ENCODE measurements around the gene HOXB9. TPM values are rescaled to one million over a fixed set of nuclear protein-coding genes. Genes with fewer than 3 reads are reported as not detected.

HOXB9 gene
- total RNA-seq, 3 donors from 2014 or later (not counting 1 experiment from before 2014, with no cell fraction given), result 0.12 to 1.0 (median 0.18) TPM

- H3K9me3 ChIP-seq (ENCODE audit: control insufficient read depth, insufficient read depth, low read length), result no peaks in the 10 kb centered on the region
- H3K27ac Mint-ChIP-seq, result no peak overlapping the region
- H3K4me3 ChIP-seq (ENCODE audit: low read length), result no peak overlapping the region
- intact Hi-C loops (cut with micrococcal nuclease), result no loop called here
- no peaks in the 10 kb centered on the region for H3K36me3 ChIP-seq (ENCODE audit: control insufficient read depth, insufficient read depth, low read length)
- peak overlapping the region; percentile 49 for H3K4me3 Mint-ChIP-seq
- 64% methylated on average over 4 of the region's 5 CpGs for WGBS (ENCODE audit: insufficient coverage)
- no peak for TF ChIP-seq CTCF (IDR thresholded peaks at IDR 0.05)
- no peaks in the 10 kb centered on the region for H3K36me3 Mint-ChIP-seq
- DNase-seq (peak in 1 of 2 donors; percentile 8), ATAC-seq (no peak)
- no peaks in the 10 kb centered on the region for H3K9me3 Mint-ChIP-seq
- H3K4me1 Mint-ChIP-seq, result peaks cover 27 to 39% of the 10 kb centered on the region in 2 donors
- H3K27me3 Mint-ChIP-seq (ENCODE audit: low read depth in 2 of 2), result peaks cover 78 to 81% of the 10 kb centered on the region in 2 donors
- peaks cover 25% of the 10 kb centered on the region for H3K4me1 ChIP-seq (ENCODE audit: control insufficient read depth, insufficient read depth, low read length)
- no peak overlapping the region for H3K27ac ChIP-seq (ENCODE audit: low read length)
- peaks cover 45% of the 10 kb centered on the region for H3K27me3 ChIP-seq (ENCODE audit: control insufficient read depth, insufficient read depth, low read length)
These were observed 38.7 kb downstream of the HOXB9 start for GRCh38 chr17:48587276-48588073.

GRCh38 chr17:48586355-48587258, 39.6 kb downstream of the HOXB9 start:
- WGBS (ENCODE audit: insufficient coverage), result 2% methylated on average over 21 of the region's 34 CpGs
- ATAC-seq (peak in 2 of 3 donors; percentile 47), DNase-seq (peak; percentile 56 to 60)
- H3K4me1 ChIP-seq (ENCODE audit: control insufficient read depth, insufficient read depth, low read length), result peaks cover 27% of the 10 kb centered on the region
- H3K27ac Mint-ChIP-seq, result peak overlapping the region; percentile 83 to 92
- peaks cover 71 to 80% of the 10 kb centered on the region in 2 donors for H3K27me3 Mint-ChIP-seq (ENCODE audit: low read depth in 2 of 2)
- peaks cover 29 to 44% of the 10 kb centered on the region in 2 donors for H3K4me1 Mint-ChIP-seq
- H3K27ac ChIP-seq (ENCODE audit: low read length), result no peak overlapping the region
- no peaks in the 10 kb centered on the region for H3K36me3 ChIP-seq (ENCODE audit: control insufficient read depth, insufficient read depth, low read length)
- H3K36me3 Mint-ChIP-seq, result no peaks in the 10 kb centered on the region
- H3K27me3 ChIP-seq (ENCODE audit: control insufficient read depth, insufficient read depth, low read length), result peaks cover 47% of the 10 kb centered on the region
- intact Hi-C loops (cut with micrococcal nuclease), result no loop called here
- no peaks in the 10 kb centered on the region for H3K9me3 Mint-ChIP-seq
- H3K4me3 ChIP-seq (ENCODE audit: low read length), result peak overlapping the region; percentile 52
- TF ChIP-seq CTCF (IDR thresholded peaks at IDR 0.05), result no peak
- peak overlapping the region; percentile 97 for H3K4me3 Mint-ChIP-seq
- no peaks in the 10 kb centered on the region for H3K9me3 ChIP-seq (ENCODE audit: control insufficient read depth, insufficient read depth, low read length)

- Histone ChIP-seq H3K27ac (ENCODE audit: low read length) (no peak overlapping the region), H3K9me3 (ENCODE audit: control insufficient read depth, insufficient read depth, low read length) (no peaks in the 10 kb centered on the region), H3K36me3 (ENCODE audit: control insufficient read depth, insufficient read depth, low read length) (no peaks in the 10 kb centered on the region), H3K27me3 (ENCODE audit: control insufficient read depth, insufficient read depth, low read length) (peaks cover 59% of the 10 kb centered on the region), H3K4me3 (ENCODE audit: low read length) (no peak overlapping the region), H3K4me1 (ENCODE audit: control insufficient read depth, insufficient read depth, low read length) (peaks cover 33% of the 10 kb centered on the region)
- H3K27ac Mint-ChIP-seq, result peak overlapping the region in 1 of 2 donors; percentile 92
- peak overlapping the region; percentile 32 for H3K4me3 Mint-ChIP-seq
- H3K4me1 Mint-ChIP-seq, result peaks cover 40 to 54% of the 10 kb centered on the region in 2 donors
- DNase-seq (peak in 1 of 2 donors; percentile 5), ATAC-seq (no peak)
- intact Hi-C loops (cut with micrococcal nuclease), result no loop called here
- TF ChIP-seq CTCF (IDR thresholded peaks at IDR 0.05), result no peak
- H3K36me3 Mint-ChIP-seq, result no peaks in the 10 kb centered on the region
- 83% methylated on average over 2 of the region's 2 CpGs for WGBS (ENCODE audit: insufficient coverage)
- H3K27me3 Mint-ChIP-seq (ENCODE audit: low read depth in 2 of 2), result peaks cover 68 to 83% of the 10 kb centered on the region in 2 donors
- H3K9me3 Mint-ChIP-seq, result no peaks in the 10 kb centered on the region
These were observed 41.9 kb downstream of the HOXB9 start for GRCh38 chr17:48584223-48584741.

Measured in natural killer cell (primary cell).